RWPE1 (cell line): ENCODE measurements around the gene LEMD3.
A peak's percentile ranks its signal among the peaks of the same experiment; 100 is the strongest.

Experiments
- CTCF ChIA-PET: fragments of 350-600 bp; sonication (Branson Sonifier 250); formaldehyde crosslinking; extraction: SDS; loops from one replicate; lab custom pipeline; 2021; lab: Yijun Ruan, JAX
- POLR2A ChIA-PET: fragments of 400-600 bp; formaldehyde crosslinking; extraction: SDS; loops from one replicate; lab custom pipeline; 2020; ENCODE audit warnings: antibody characterized with exemption; ENCODE audit not compliant: low non-redundant PET; lab: Yijun Ruan, JAX
- DNase-seq: peaks from one replicate; pipeline ENCODE4 v3.0.0; 2012; ENCODE audit warnings: low spot score
- H3K27ac ChIP-seq: fragments of 450-650 bp; 2 replicates; pipeline ENCODE4 v1.5.1; 2017
- CTCF ChIP-seq: fragments of 450-650 bp; conservative IDR thresholded peaks from 2 replicates; pipeline ENCODE4 v1.5.1; 2017; ENCODE audit warnings: low read depth, mild to moderate bottlenecking

Gene LEMD3

GRCh38 chr12:65162609-65163008 lies 6.8 kb upstream of the LEMD3 start:
- POLR2A ChIA-PET: no interaction called here
- no peak for TF ChIP-seq CTCF
- no peak for DNase-seq
- CTCF ChIA-PET: no interaction called here
- no peak overlapping the region for H3K27ac ChIP-seq

GRCh38 chr12:65164244-65164643 lies 5.1 kb upstream of the LEMD3 start:
- no peak for TF ChIP-seq CTCF
- ChIA-PET CTCF (interaction anchor here (0.6 kb wide), 1 partner anchor 675 kb away, joined by 3 read pairs; no protein-coding TSS in a partner anchor), POLR2A (interaction anchor here (0.7 kb wide), 1 partner anchor 1221 kb away, joined by 7 read pairs; no protein-coding TSS in a partner anchor)
- no peak overlapping the region for H3K27ac ChIP-seq
- no peak for DNase-seq

- H3K27ac ChIP-seq: no peak overlapping the region
- DNase-seq: no peak
- ChIA-PET CTCF (interaction anchor here (0.6 kb wide), 1 partner anchor 674 kb away, joined by 3 read pairs; no protein-coding TSS in a partner anchor), POLR2A (interaction anchor here (0.7 kb wide), 1 partner anchor 1222 kb away, joined by 7 read pairs; no protein-coding TSS in a partner anchor)
- no peak for TF ChIP-seq CTCF
Observed at GRCh38 chr12:65164774-65165173, 4.6 kb upstream of the LEMD3 start.

GRCh38 chr12:65168681-65169319 lies 583 bp upstream of the LEMD3 start:
- ChIA-PET CTCF (interaction anchor here (0.6 to 0.8 kb wide), 4 partner anchors 26 to 910 kb away, joined by 3 read pairs; no protein-coding TSS in a partner anchor), POLR2A (interaction anchor here (0.6 to 0.7 kb wide), 2 partner anchors 28 to 355 kb away, joined by 3 to 4 read pairs; no protein-coding TSS in a partner anchor)
- no peak for TF ChIP-seq CTCF
- DNase-seq: no peak
- peak overlapping the region; percentile 90 for H3K27ac ChIP-seq

GRCh38 chr12:65170209-65170881 lies 962 bp downstream of the LEMD3 start:
- POLR2A ChIA-PET: no interaction called here
- TF ChIP-seq CTCF: no peak
- peak overlapping the region; percentile 90 for H3K27ac ChIP-seq
- CTCF ChIA-PET: no interaction called here
- peak; percentile 72 for DNase-seq

- POLR2A ChIA-PET: no interaction called here
- no peak for DNase-seq
Observed at GRCh38 chr12:65171073-65171472, 1.7 kb downstream of the LEMD3 start.

More at GRCh38 chr12:65171073-65171472, 1.7 kb downstream of the LEMD3 start:
- CTCF ChIA-PET: interaction anchor here (0.6 to 0.7 kb wide), 2 partner anchors 66 to 391 kb away, joined by 3 to 5 read pairs; no protein-coding TSS in a partner anchor
- no peak for TF ChIP-seq CTCF
- H3K27ac ChIP-seq: no peak overlapping the region
